Measurements from ENCODE around the gene KLRC1.
"Not testable (repeated sequence)": the region's sequence is repeated elsewhere in the genome, so short reads cannot be mapped to it uniquely, and the experiment has no call there.

KLRC1 gene

DNA sequence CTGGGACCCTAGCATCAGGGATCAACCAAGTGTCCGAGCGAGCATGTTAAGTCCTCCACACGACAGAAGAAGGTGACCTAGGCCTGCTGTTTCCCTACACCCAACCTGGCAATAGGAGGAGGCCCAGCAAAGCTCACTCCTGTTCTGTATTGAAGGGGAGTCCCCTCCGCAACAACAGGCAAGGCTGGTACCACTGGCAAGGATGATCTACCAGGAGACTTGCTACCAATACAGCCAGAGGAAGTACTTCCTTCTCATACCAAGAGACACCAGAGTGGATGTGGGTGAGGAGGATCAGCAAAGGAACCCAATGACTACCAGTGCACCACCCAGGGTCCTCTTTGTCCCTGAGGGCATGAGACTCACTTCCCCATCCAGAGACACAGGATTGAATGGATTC is 4.9 kb downstream of the KLRC1 start:
- no peaks in the 10 kb centered on the region for H3F3A ChIP-seq (ENCODE audit: control insufficient read depth, insufficient read depth)
- H3K9me2 ChIP-seq (replicated peaks; ENCODE audit: control insufficient read depth, low read length), result no peaks in the 10 kb centered on the region; the same call in 1 of the 2 replicates

DNA sequence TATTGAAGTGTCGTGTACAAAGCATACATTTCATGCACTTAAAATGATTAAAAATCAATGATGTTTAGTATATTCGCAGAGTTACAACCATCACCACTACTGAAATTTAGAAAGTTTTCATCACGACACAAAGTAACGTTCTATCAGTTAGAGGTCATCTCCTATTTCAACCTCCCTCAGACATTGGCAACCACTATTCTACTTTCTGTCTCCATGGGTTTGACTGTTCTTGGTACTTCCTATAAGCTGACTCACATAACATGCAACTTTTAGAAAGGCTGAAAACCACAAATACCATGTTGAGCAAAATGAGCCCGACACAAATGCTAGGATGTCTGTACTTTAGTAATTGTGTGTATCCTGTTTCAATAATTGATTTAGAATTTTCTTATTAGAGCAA is 7.1 kb downstream of the KLRC1 start:
- not testable (repeated sequence) for H3K9me2 ChIP-seq (replicated peaks; ENCODE audit: control insufficient read depth, low read length); H3F3A ChIP-seq (ENCODE audit: control insufficient read depth, insufficient read depth); H3K79me2 ChIP-seq (ENCODE audit: control insufficient read depth, low read length); H3K27me3 ChIP-seq (ENCODE audit: control insufficient read depth, low read length); H3K9me3 ChIP-seq (ENCODE audit: control insufficient read depth, insufficient read depth, low read length); H3K36me3 ChIP-seq (ENCODE audit: control insufficient read depth, low read length); H3K4me1 ChIP-seq (ENCODE audit: control insufficient read depth, low read length); H3K4me2 ChIP-seq (ENCODE audit: low read length); H4K20me1 ChIP-seq (ENCODE audit: control insufficient read depth, insufficient read depth, low read depth, low read length); H3K4me3 ChIP-seq (ENCODE audit: low read length); H3K27ac ChIP-seq (ENCODE audit: low read depth, low read length)

More for the DNA sequence above, 4.9 kb downstream of the KLRC1 start:
- no peaks in the 10 kb centered on the region for H3K79me2 ChIP-seq (ENCODE audit: control insufficient read depth, low read length)
- no peaks in the 10 kb centered on the region for H3K4me1 ChIP-seq (ENCODE audit: control insufficient read depth, low read length)
- no peaks in the 10 kb centered on the region for H3K27me3 ChIP-seq (ENCODE audit: control insufficient read depth, low read length)
- H4K20me1 ChIP-seq (ENCODE audit: control insufficient read depth, insufficient read depth, low read depth, low read length), result no peaks in the 10 kb centered on the region
- no peaks in the 10 kb centered on the region for H3K36me3 ChIP-seq (ENCODE audit: control insufficient read depth, low read length)
- H3K4me2 ChIP-seq (ENCODE audit: low read length), result no peak overlapping the region
- H3K4me3 ChIP-seq (ENCODE audit: low read length), result no peak overlapping the region
- H3K9me3 ChIP-seq (ENCODE audit: control insufficient read depth, insufficient read depth, low read length), result no peaks in the 10 kb centered on the region
- no peak overlapping the region for H3K27ac ChIP-seq (ENCODE audit: low read depth, low read length)
- TF ChIP-seq EZH2phosphoT487 (IDR thresholded peaks at IDR 0.05; ENCODE audit: borderline replicate concordance, low read length), result no peak
- TF ChIP-seq, protein P1, sequence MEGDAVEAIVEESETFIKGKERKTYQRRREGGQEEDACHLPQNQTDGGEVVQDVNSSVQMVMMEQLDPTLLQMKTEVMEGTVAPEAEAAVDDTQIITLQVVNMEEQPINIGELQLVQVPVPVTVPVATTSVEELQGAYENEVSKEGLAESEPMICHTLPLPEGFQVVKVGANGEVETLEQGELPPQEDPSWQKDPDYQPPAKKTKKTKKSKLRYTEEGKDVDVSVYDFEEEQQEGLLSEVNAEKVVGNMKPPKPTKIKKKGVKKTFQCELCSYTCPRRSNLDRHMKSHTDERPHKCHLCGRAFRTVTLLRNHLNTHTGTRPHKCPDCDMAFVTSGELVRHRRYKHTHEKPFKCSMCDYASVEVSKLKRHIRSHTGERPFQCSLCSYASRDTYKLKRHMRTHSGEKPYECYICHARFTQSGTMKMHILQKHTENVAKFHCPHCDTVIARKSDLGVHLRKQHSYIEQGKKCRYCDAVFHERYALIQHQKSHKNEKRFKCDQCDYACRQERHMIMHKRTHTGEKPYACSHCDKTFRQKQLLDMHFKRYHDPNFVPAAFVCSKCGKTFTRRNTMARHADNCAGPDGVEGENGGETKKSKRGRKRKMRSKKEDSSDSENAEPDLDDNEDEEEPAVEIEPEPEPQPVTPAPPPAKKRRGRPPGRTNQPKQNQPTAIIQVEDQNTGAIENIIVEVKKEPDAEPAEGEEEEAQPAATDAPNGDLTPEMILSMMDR (IDR thresholded peaks at IDR 0.05; ENCODE audit: low read depth, low read length, poor library complexity, severe bottlenecking), result no peak

- not testable (repeated sequence) for H4K20me1 ChIP-seq (ENCODE audit: control insufficient read depth, insufficient read depth, low read depth, low read length); H3K4me1 ChIP-seq (ENCODE audit: control insufficient read depth, low read length); H3K4me2 ChIP-seq (ENCODE audit: low read length); H3K79me2 ChIP-seq (ENCODE audit: control insufficient read depth, low read length); H3K27me3 ChIP-seq (ENCODE audit: control insufficient read depth, low read length); H3K36me3 ChIP-seq (ENCODE audit: control insufficient read depth, low read length); H3K9me2 ChIP-seq (replicated peaks; ENCODE audit: control insufficient read depth, low read length); H3K4me3 ChIP-seq (ENCODE audit: low read length); H3F3A ChIP-seq (ENCODE audit: control insufficient read depth, insufficient read depth); H3K9me3 ChIP-seq (ENCODE audit: control insufficient read depth, insufficient read depth, low read length); H3K27ac ChIP-seq (ENCODE audit: low read depth, low read length)
Observed at GRCh38 chr12:10441144-10441543, 12.0 kb downstream of the KLRC1 start.

GRCh38 chr12:10439608-10440274 is 13.4 kb downstream of the KLRC1 start:
- not testable (repeated sequence) for H3K27ac ChIP-seq (ENCODE audit: low read depth, low read length); H3K4me3 ChIP-seq (ENCODE audit: low read length); H3K4me2 ChIP-seq (ENCODE audit: low read length); H3K27me3 ChIP-seq (ENCODE audit: control insufficient read depth, low read length); H3K9me2 ChIP-seq (replicated peaks; ENCODE audit: control insufficient read depth, low read length); H3K9me3 ChIP-seq (ENCODE audit: control insufficient read depth, insufficient read depth, low read length); H3K36me3 ChIP-seq (ENCODE audit: control insufficient read depth, low read length); H3K79me2 ChIP-seq (ENCODE audit: control insufficient read depth, low read length); H3K4me1 ChIP-seq (ENCODE audit: control insufficient read depth, low read length); H3F3A ChIP-seq (ENCODE audit: control insufficient read depth, insufficient read depth); H4K20me1 ChIP-seq (ENCODE audit: control insufficient read depth, insufficient read depth, low read depth, low read length)

- H3K9me3 ChIP-seq (ENCODE audit: control insufficient read depth, insufficient read depth, low read length); H3K79me2 ChIP-seq (ENCODE audit: control insufficient read depth, low read length); H3K9me2 ChIP-seq (replicated peaks; ENCODE audit: control insufficient read depth, low read length); H3K4me2 ChIP-seq (ENCODE audit: low read length); H3K4me3 ChIP-seq (ENCODE audit: low read length); H3F3A ChIP-seq (ENCODE audit: control insufficient read depth, insufficient read depth); H4K20me1 ChIP-seq (ENCODE audit: control insufficient read depth, insufficient read depth, low read depth, low read length); H3K36me3 ChIP-seq (ENCODE audit: control insufficient read depth, low read length); H3K27me3 ChIP-seq (ENCODE audit: control insufficient read depth, low read length); H3K4me1 ChIP-seq (ENCODE audit: control insufficient read depth, low read length); H3K27ac ChIP-seq (ENCODE audit: low read depth, low read length): not testable (repeated sequence)
Observed at GRCh38 chr12:10437601-10438000, 15.6 kb downstream of the KLRC1 start.

- H3K9me2 ChIP-seq (replicated peaks; ENCODE audit: control insufficient read depth, low read length); H3K9me3 ChIP-seq (ENCODE audit: control insufficient read depth, insufficient read depth, low read length); H3K79me2 ChIP-seq (ENCODE audit: control insufficient read depth, low read length); H3K4me3 ChIP-seq (ENCODE audit: low read length); H3K4me2 ChIP-seq (ENCODE audit: low read length); H3K4me1 ChIP-seq (ENCODE audit: control insufficient read depth, low read length); H3F3A ChIP-seq (ENCODE audit: control insufficient read depth, insufficient read depth); H3K36me3 ChIP-seq (ENCODE audit: control insufficient read depth, low read length); H4K20me1 ChIP-seq (ENCODE audit: control insufficient read depth, insufficient read depth, low read depth, low read length); H3K27me3 ChIP-seq (ENCODE audit: control insufficient read depth, low read length); H3K27ac ChIP-seq (ENCODE audit: low read depth, low read length): not testable (repeated sequence)
Observed at GRCh38 chr12:10435816-10436215, 17.4 kb downstream of the KLRC1 start, which contains the start of gene KLRC2. TSS of gene KLRC2 (minus strand) at chr12:10436010. CDS start at chr12:10435986, 24 bp downstream.

GRCh38 chr12:10430623-10431022 is 22.6 kb downstream of the KLRC1 start:
- not testable (repeated sequence) for H3K9me3 ChIP-seq (ENCODE audit: control insufficient read depth, insufficient read depth, low read length)

More at GRCh38 chr12:10430623-10431022, 22.6 kb downstream of the KLRC1 start:
- H3F3A ChIP-seq (ENCODE audit: control insufficient read depth, insufficient read depth); H3K27ac ChIP-seq (ENCODE audit: low read depth, low read length); H3K4me1 ChIP-seq (ENCODE audit: control insufficient read depth, low read length); H3K79me2 ChIP-seq (ENCODE audit: control insufficient read depth, low read length); H3K9me2 ChIP-seq (replicated peaks; ENCODE audit: control insufficient read depth, low read length); H3K27me3 ChIP-seq (ENCODE audit: control insufficient read depth, low read length); H4K20me1 ChIP-seq (ENCODE audit: control insufficient read depth, insufficient read depth, low read depth, low read length); H3K4me2 ChIP-seq (ENCODE audit: low read length); H3K36me3 ChIP-seq (ENCODE audit: control insufficient read depth, low read length); H3K4me3 ChIP-seq (ENCODE audit: low read length): not testable (repeated sequence)

Data from DOHH2 (cell line).